Activated CD4-positive, alpha-beta T cell treated with anti-CD3 and anti-CD28 coated beads, Interleukin-2, amount 10 ng/mL, durations not matched to agents 7 days and 5 days (primary cell): ENCODE data around the gene PBX1. TPM values are rescaled to one million over a fixed set of nuclear protein-coding genes. Genes with fewer than 3 reads are reported as not detected.

ENCODE experiments used
- CTCF ChIA-PET: fragments of 350-600 bp; sonication (Branson Sonifier 250); formaldehyde crosslinking; loops from one replicate; lab custom pipeline; 2021; ENCODE audit warnings: antibody characterized with exemption; lab: Charles Lee
- POLR2A ChIA-PET: fragments of 350-600 bp; sonication (Branson Sonifier 250); formaldehyde crosslinking; loops from one replicate; lab custom pipeline; 2021; ENCODE audit warnings: antibody characterized with exemption; lab: Charles Lee
- DNase-seq: peaks from one replicate; pipeline ENCODE4 v3.0.0-alpha.2; 2020
- H3K27ac Mint-ChIP-seq: one replicate; pipeline ENCODE4 v1.8.0; 2021; ENCODE audit warnings: mild to moderate bottlenecking, moderate library complexity, mixed read lengths
- H3K27me3 Mint-ChIP-seq: one replicate; pipeline ENCODE4 v1.8.0; 2021; ENCODE audit warnings: mixed read lengths
- H3K36me3 Mint-ChIP-seq: one replicate; pipeline ENCODE4 v1.8.0; 2021; ENCODE audit warnings: low read depth, mixed read lengths
- H3K4me1 Mint-ChIP-seq: one replicate; pipeline ENCODE4 v1.8.0; 2021; ENCODE audit warnings: mixed read lengths
- H3K4me3 Mint-ChIP-seq: one replicate; pipeline ENCODE4 v1.8.0; 2021; ENCODE audit warnings: mild to moderate bottlenecking, moderate library complexity, mixed read lengths
- H3K9me3 Mint-ChIP-seq: one replicate; pipeline ENCODE4 v1.8.0; 2021; ENCODE audit warnings: mixed read lengths
- total RNA-seq, 2 experiments: library from RNA; stranded (reverse); gene quantifications; one replicate each; pipeline ENCODE4 v1.2.3, GENCODE V29; 2021

Gene PBX1
- total RNA-seq, 2 experiments from 2014 or later, result 0.12 to 0.15 TPM

DNA sequence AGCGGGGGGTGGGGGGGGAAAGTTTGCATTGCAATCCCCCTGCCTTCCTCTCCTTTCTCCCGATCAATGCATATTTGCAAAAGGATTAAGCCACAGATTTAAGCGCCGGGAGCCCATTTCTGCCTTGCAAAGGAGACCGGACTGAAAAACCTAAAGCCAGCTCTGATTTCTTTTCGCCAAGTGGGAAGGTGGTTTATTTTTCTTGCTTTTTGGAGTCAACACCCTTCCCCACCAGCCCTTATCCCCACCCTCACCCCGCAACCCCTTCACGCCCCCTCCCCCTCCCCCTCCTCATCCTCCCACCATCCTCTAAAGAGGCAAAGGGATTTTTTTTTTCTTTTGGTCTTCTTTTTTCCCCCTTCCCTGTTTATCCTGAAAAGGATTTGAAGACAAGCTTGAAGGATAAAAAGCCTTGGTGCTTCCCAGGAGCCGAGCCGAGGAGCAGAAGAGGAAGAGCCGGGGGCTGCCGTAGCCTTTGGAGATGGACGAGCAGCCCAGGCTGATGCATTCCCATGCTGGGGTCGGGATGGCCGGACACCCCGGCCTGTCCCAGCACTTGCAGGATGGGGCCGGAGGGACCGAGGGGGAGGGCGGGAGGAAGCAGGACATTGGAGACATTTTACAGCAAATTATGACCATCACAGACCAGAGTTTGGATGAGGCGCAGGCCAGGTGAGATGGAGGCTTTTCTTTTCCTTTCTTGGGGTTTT is 513 bp downstream of the PBX1 start:
- Mint-ChIP-seq H3K9me3 (no peaks in the 10 kb centered on the region), H3K4me3 (peak overlapping the region; percentile 35), H3K4me1 (peaks cover 6% of the 10 kb centered on the region), H3K27ac (no peak overlapping the region), H3K36me3 (no peaks in the 10 kb centered on the region), H3K27me3 (peaks cover 32% of the 10 kb centered on the region)
- DNase-seq, result no peak
- CTCF ChIA-PET, result no interaction called here
- POLR2A ChIA-PET, result no interaction called here

DNA sequence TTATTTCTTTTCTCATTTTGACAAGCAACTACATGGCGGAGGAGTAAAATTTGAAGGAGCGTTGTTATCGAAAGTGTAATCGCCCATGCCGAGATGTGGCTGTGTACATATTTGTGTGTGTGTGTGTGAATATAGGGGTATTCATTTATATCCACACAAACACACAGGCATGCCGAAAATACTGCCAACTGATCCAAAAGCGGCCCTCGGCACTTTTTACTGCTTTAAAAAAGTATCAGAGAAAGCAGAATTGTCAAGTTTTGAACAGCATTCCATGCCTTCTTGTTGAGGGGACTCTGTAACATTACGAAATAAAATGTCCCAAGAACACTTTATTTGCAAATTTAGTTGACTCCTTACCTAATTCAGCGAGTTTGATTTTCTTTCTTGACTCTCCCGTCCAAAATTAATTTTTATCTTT is 1.1 kb downstream of the PBX1 start:
- H3K4me1 Mint-ChIP-seq, result peaks cover 6% of the 10 kb centered on the region
- no peaks in the 10 kb centered on the region for H3K9me3 Mint-ChIP-seq
- DNase-seq, result no peak
- no peak overlapping the region for H3K27ac Mint-ChIP-seq
- ChIA-PET POLR2A (no interaction called here), CTCF (no interaction called here)
- peak overlapping the region; percentile 35 for H3K4me3 Mint-ChIP-seq
- H3K36me3 Mint-ChIP-seq, result no peaks in the 10 kb centered on the region
- H3K27me3 Mint-ChIP-seq, result peaks cover 32% of the 10 kb centered on the region

GRCh38 chr1:164560556-164560955 is 1.6 kb downstream of the PBX1 start:
- H3K27me3 Mint-ChIP-seq, result peaks cover 32% of the 10 kb centered on the region
- DNase-seq, result no peak
- ChIA-PET CTCF (no interaction called here), POLR2A (no interaction called here)
- H3K36me3 Mint-ChIP-seq, result no peaks in the 10 kb centered on the region
- H3K27ac Mint-ChIP-seq, result no peak overlapping the region
- peaks cover 6% of the 10 kb centered on the region for H3K4me1 Mint-ChIP-seq
- H3K4me3 Mint-ChIP-seq, result no peak overlapping the region
- H3K9me3 Mint-ChIP-seq, result no peaks in the 10 kb centered on the region

GRCh38 chr1:164561007-164561406 is 2.0 kb downstream of the PBX1 start:
- ChIA-PET POLR2A (no interaction called here), CTCF (no interaction called here)
- Mint-ChIP-seq H3K36me3 (no peaks in the 10 kb centered on the region), H3K4me3 (no peak overlapping the region), H3K27ac (no peak overlapping the region), H3K9me3 (no peaks in the 10 kb centered on the region), H3K4me1 (peaks cover 6% of the 10 kb centered on the region), H3K27me3 (peaks cover 32% of the 10 kb centered on the region)
- DNase-seq, result no peak

DNA sequence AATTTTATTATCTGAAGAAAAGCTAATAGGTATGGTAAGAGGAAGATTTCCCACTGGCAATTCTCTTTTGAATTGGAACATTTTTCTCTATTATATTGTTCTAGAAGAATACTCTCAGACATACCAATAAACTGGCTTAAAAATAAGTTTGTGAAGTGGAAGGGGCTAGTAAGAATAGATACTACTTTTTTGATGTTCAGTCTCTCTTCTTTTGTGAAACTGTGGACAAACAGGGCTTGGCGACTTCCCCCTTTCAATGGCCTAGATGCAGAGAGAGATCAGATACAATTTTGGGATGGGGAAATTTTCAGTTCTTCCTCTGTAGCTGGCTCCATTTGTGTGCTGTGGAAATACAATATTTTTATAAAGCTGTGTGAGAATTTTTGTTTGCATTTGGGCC is 2.5 kb downstream of the PBX1 start:
- H3K27ac Mint-ChIP-seq, result no peak overlapping the region

GRCh38 chr1:164562061-164562460 is 3.1 kb downstream of the PBX1 start:
- POLR2A ChIA-PET, result no interaction called here
- H3K36me3 Mint-ChIP-seq, result no peaks in the 10 kb centered on the region
- H3K9me3 Mint-ChIP-seq, result no peaks in the 10 kb centered on the region
- peaks cover 6% of the 10 kb centered on the region for H3K4me1 Mint-ChIP-seq
- CTCF ChIA-PET, result interaction anchor here (0.6 kb wide), 1 partner anchor 217 kb away, joined by 3 read pairs; no protein-coding TSS in a partner anchor
- no peak overlapping the region for H3K27ac Mint-ChIP-seq
- H3K4me3 Mint-ChIP-seq, result no peak overlapping the region
- peaks cover 32% of the 10 kb centered on the region for H3K27me3 Mint-ChIP-seq
- no peak for DNase-seq

More for the DNA sequence above, 2.5 kb downstream of the PBX1 start:
- ChIA-PET POLR2A (no interaction called here), CTCF (no interaction called here)
- DNase-seq, result no peak
- Mint-ChIP-seq H3K36me3 (no peaks in the 10 kb centered on the region), H3K4me1 (peaks cover 6% of the 10 kb centered on the region), H3K9me3 (no peaks in the 10 kb centered on the region), H3K27me3 (peaks cover 32% of the 10 kb centered on the region), H3K4me3 (no peak overlapping the region)

GRCh38 chr1:164562511-164562910 is 3.5 kb downstream of the PBX1 start:
- Mint-ChIP-seq H3K9me3 (no peaks in the 10 kb centered on the region), H3K27me3 (peaks cover 31% of the 10 kb centered on the region), H3K4me3 (no peak overlapping the region), H3K27ac (no peak overlapping the region), H3K4me1 (peaks cover 6% of the 10 kb centered on the region), H3K36me3 (no peaks in the 10 kb centered on the region)
- DNase-seq, result no peak
- CTCF ChIA-PET, result no interaction called here
- POLR2A ChIA-PET, result no interaction called here

DNA sequence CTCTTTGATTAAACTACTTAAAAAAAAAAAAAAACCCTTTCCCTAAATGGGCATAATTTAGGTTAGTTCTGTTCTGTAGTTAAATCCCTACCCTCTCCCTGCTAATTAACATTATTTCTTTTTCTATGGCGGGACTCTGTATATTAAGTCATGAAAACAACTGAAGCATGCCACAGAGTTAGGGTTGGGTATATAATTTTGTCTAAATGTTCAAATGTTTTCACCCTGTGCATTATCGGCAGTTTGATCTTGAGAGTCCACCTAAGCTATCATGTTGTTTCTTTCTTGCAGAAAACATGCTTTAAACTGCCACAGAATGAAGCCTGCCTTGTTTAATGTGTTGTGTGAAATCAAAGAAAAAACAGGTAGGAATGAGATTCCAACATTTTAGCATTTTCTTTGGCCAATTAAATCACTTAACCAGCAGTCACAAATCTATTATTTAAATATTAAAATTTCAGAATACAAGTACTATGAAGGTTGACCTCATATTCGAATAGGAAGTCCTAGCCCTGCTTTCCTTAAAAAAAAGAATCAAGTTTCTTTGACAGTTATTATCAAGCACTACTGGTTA is 4.0 kb downstream of the PBX1 start:
- H3K9me3 Mint-ChIP-seq, result no peaks in the 10 kb centered on the region
- ChIA-PET CTCF (no interaction called here), POLR2A (no interaction called here)

DNA sequence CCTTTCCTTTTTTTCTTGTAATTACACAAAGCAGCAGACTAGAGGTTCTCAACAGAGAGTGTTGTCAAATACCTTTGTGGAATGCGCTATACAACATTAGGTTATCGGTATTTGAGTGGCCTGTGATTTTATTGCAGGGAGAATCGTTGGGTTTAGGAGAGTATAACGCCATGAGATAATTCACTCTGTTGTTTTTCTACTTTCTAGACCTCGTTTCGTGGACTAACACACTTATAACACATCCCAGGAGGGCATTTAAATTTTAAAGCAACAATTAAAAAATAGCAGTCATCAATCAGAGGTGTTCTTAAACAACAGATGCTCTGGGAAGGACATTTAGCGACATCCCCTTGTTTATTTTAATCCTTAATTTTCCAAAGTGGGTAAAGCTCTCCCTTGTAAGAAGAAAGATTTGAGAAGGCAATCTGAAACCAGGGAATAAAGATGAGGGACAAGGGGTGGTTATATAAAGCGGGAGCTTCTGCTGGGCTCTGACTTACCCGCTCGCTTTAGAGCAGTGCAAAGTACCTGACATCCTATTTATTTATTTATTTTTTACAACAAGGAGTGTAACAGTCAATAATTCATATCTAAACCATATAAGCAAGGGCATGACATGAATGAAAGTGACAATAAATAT is 4.9 kb downstream of the PBX1 start:
- no peaks in the 10 kb centered on the region for H3K9me3 Mint-ChIP-seq
- H3K36me3 Mint-ChIP-seq, result no peaks in the 10 kb centered on the region
- CTCF ChIA-PET, result no interaction called here
- peaks cover 3% of the 10 kb centered on the region for H3K4me1 Mint-ChIP-seq
- POLR2A ChIA-PET, result no interaction called here
- H3K27ac Mint-ChIP-seq, result no peak overlapping the region
- H3K4me3 Mint-ChIP-seq, result no peak overlapping the region
- DNase-seq, result no peak
- peaks cover 27% of the 10 kb centered on the region for H3K27me3 Mint-ChIP-seq

More for the DNA sequence above, 4.0 kb downstream of the PBX1 start:
- H3K36me3 Mint-ChIP-seq, result no peaks in the 10 kb centered on the region
- no peak overlapping the region for H3K4me3 Mint-ChIP-seq
- peaks cover 6% of the 10 kb centered on the region for H3K4me1 Mint-ChIP-seq
- H3K27ac Mint-ChIP-seq, result no peak overlapping the region
- H3K27me3 Mint-ChIP-seq, result peaks cover 31% of the 10 kb centered on the region
- no peak for DNase-seq

DNA sequence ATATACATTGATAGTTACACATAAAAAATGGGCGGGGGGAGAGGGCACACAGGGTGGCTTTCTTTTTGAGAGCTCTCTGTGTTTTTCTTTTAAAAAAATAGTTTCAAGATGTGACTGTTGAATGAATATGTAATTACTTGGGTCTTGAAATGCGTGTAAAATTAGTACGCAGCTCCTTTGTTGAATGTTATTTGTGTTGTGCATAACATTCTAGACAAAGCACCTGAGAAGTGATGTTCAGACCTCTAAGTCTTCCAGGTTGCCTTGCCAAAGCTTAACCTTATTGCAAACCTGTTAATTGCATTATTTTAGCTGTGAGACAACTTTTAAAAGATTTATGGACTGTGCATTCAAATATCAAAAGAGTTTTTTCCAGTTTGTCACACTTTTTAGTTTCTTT is 5.4 kb downstream of the PBX1 start:
- POLR2A ChIA-PET, result no interaction called here

DNA sequence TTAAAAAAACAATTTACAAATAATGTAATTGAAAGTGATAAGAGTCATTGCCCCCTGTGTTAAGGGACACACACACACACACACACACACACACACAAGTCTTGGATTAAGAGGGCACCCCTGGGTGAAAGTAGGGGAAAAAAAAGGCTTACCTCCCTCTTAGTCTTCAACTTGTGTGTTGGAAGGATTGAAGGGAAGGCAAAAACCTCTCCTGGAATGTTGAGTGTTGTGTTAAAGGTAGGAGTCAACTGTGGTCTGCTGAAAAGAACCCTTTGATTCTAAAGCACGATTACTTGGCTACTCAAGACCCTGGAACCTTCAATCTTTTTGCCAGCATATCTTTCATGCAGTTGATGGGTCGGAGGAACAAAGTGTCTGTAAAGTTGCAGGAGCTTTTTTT is 6.4 kb downstream of the PBX1 start:
- ChIA-PET CTCF (no interaction called here), POLR2A (no interaction called here)
- no peaks in the 10 kb centered on the region for H3K9me3 Mint-ChIP-seq
- H3K4me1 Mint-ChIP-seq, result no peaks in the 10 kb centered on the region
- no peak overlapping the region for H3K4me3 Mint-ChIP-seq
- no peak overlapping the region for H3K27ac Mint-ChIP-seq
- H3K36me3 Mint-ChIP-seq, result no peaks in the 10 kb centered on the region
- DNase-seq, result no peak
- peaks cover 19% of the 10 kb centered on the region for H3K27me3 Mint-ChIP-seq

More for the DNA sequence above, 5.4 kb downstream of the PBX1 start:
- CTCF ChIA-PET, result no interaction called here
- H3K9me3 Mint-ChIP-seq, result no peaks in the 10 kb centered on the region
- no peak overlapping the region for H3K27ac Mint-ChIP-seq
- H3K4me3 Mint-ChIP-seq, result no peak overlapping the region
- no peak for DNase-seq
- peaks cover 27% of the 10 kb centered on the region for H3K27me3 Mint-ChIP-seq
- no peaks in the 10 kb centered on the region for H3K36me3 Mint-ChIP-seq
- H3K4me1 Mint-ChIP-seq, result peaks cover 3% of the 10 kb centered on the region

GRCh38 chr1:164567774-164568173 is 8.8 kb downstream of the PBX1 start:
- Mint-ChIP-seq H3K4me3 (no peak overlapping the region), H3K36me3 (no peaks in the 10 kb centered on the region), H3K27ac (no peak overlapping the region), H3K9me3 (no peaks in the 10 kb centered on the region), H3K4me1 (no peaks in the 10 kb centered on the region), H3K27me3 (no peaks in the 10 kb centered on the region)
- no peak for DNase-seq
- CTCF ChIA-PET, result no interaction called here
- POLR2A ChIA-PET, result no interaction called here

DNA sequence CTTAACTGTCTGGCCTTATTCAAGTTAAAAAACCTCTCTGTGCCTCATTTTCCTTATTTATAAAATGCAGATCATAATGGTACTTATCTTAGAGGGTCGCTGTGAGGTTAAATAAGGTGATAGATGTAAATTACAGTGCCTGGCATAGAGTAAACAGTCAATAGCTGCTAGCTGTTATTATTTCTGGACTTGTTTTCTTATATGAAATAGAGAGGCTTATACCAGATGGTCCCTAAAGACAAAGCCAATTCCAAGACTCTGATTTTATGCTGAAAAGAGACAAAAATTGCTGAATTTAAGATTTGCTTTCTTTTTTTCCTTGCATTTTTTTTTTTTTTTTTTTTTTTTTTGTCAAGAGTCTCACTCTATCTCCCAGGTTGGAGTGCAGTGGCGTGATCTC is 10.3 kb downstream of the PBX1 start:
- POLR2A ChIA-PET, result no interaction called here
- no peaks in the 10 kb centered on the region for H3K27me3 Mint-ChIP-seq
- CTCF ChIA-PET, result no interaction called here
- H3K36me3 Mint-ChIP-seq, result no peaks in the 10 kb centered on the region
- no peak overlapping the region for H3K27ac Mint-ChIP-seq
- no peak for DNase-seq
- no peaks in the 10 kb centered on the region for H3K9me3 Mint-ChIP-seq
- H3K4me1 Mint-ChIP-seq, result no peaks in the 10 kb centered on the region
- H3K4me3 Mint-ChIP-seq, result no peak overlapping the region
